ENCODE results near the gene NCK2.

DNA sequence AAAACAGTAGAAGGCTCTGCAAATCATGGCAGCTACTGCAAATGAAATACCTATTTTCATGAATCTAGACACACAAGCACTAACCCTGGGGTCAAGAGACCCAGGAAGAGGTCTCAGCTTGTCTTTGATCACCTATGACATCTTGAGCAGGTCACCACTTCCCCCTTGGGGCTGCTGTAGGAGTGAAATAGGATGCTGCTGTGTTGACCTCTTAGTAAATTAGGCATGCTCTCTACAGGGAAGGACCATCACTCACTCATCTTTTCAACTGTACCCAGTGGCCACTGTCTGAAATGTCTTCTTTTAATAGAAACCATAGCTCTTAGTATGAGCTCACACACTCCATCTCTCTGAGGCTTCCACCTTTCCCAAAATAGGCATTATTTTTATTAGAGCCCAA, 83.8 kb downstream of the NCK2 start:
- no peak for TF ChIP-seq CTCF (IDR thresholded peaks at IDR 0.05)
- no peak for TF ChIP-seq POLR2A (IDR thresholded peaks at IDR 0.05)

Measured in vagina (tissue), 2 donors.